NCI-H69 (cell line): ENCODE data around the gene HSDL2.
"Not testable (repeated sequence)": the region's sequence is repeated elsewhere in the genome, so short reads cannot be mapped to it uniquely, and the experiment has no call there.

Experiments used
- DNase-seq: peaks from one replicate; lab custom pipeline; 2025; lab: John Stamatoyannopoulos, UW

HSDL2 gene

DNA sequence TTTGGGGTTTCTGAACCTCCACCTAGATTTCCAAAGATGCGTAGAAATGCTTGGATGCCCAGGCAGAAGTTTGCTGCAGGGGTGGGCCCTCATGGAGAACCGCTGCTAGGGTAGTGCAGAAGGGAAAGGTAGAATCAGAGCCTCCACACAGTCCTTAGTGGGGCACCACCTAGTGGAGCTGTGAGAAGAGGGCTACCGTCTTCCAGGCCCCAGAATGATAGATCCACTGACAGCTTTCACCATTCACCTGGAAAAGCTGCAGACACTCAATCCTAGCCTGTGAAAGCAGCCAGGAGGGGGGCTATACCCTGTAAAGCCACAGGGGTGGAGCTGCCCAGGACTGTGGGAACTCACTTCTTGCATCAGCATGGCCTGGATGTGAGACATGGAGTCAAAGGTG lies 13.3 kb upstream of the HSDL2 start:
- DNase-seq = peak; percentile 28

DNA sequence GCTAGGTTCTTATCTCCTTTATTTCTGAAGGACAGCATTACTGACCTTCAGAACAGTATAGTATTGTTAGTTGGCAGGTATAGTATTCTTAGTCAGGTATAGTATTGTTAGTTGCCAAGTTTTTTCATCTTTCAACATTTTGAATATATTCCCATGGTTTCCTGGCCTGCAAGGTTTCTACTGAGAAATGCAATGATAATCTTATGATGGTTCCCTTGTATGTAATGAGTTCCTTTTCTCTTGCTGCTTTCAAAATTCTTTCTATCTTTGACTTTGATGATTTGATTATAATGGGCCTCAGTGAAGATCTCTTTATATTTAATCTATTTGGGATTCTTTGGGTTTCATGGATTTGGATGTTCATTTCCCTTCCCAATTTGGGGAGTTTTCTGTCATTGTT lies 12.4 kb upstream of the HSDL2 start:
- DNase-seq = no peak

DNA sequence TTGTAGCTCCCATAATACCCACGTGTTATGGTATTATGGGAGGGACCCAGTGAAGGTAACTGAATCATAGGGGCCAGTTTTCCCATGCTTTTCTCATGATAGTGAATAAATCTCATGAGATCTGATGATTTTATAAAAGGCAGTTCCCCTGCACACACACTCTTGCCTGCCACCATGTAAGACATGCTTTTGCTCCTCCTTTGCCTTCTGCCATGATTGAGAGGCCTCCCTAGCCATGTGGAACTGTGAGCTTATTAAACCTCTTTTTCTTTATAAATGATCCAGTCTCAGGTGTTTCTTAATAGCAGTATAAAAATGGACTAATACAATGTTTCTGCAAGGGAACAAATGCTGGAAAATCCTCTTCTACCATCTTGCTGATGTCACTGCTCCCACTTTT lies 10.1 kb upstream of the HSDL2 start:
- no peak for DNase-seq

DNA sequence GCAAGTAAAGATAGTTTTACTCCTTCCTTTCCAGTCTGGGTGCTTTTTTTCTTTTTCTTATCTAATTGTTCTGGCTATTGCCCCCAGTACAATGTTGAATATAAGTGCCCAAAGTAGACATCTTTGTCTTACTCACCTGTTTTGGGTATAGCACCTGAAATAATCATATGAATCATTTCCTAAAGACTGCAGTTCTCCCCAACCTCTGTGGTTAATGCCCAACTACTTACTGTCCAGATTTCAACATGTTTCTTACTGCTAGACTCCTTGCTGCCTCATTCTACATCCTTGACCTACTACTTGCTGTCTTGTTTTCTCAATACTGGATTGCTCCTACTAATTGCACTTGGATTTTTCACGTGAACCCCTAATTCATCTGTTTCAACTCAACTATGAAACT lies 8.8 kb upstream of the HSDL2 start:
- no peak for DNase-seq

DNA sequence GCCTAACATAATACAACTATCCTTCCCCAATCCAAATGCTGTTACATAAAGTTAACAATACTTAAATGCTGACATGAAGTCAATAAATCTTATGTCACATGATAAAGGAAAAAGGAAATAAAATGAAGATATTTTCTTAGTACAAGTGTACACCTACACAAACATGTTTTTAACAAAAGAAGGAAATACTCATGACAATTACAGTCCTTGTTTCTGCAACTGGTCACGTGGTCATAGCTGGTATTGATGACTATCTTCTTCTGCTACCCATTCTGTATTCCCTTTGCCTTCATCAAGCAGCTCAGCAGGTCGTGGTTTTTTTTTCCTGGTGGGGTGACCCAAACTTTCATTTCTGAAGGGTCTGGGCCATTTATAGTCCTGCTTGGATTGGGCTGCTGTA lies 6.2 kb upstream of the HSDL2 start:
- not testable (repeated sequence) for DNase-seq

DNA sequence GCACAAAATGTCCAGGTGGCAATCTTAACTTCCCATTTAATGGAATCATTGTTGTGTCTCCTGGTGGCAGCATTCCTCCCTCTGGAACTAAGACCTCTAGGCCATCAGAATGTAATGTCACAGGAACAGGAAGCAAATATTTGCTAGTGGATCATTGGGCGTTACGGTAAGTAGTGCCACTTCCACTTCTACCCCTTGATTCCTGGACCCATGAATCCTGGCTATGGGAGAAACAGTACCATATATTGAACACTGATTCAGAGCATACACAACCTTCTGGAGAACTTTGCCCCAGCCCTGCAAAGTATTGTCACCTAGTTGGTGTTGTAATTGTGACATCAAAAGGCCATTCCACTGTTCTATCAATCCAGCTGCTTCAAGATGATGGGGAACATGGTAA lies 5.7 kb upstream of the HSDL2 start:
- DNase-seq = not testable (repeated sequence)

DNA sequence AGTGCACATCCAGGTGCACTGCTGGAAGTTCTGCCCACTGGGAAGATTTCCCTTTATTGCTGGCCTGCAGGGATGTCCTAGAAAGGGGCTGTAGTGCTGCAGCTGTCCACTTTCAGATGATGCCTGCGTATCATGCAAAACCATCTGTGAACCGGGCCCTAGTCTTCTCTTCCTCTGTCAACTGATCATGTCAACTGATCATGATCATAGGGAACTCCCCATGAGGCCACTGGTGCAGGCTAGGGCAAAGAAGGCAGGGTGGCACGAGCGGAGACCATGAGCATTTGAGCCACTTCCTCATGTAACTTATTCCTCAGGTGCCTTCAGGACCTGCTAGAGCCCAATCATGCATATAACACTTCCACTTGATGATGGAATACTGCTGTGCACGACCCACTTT lies 4.5 kb upstream of the HSDL2 start:
- DNase-seq = no peak

DNA sequence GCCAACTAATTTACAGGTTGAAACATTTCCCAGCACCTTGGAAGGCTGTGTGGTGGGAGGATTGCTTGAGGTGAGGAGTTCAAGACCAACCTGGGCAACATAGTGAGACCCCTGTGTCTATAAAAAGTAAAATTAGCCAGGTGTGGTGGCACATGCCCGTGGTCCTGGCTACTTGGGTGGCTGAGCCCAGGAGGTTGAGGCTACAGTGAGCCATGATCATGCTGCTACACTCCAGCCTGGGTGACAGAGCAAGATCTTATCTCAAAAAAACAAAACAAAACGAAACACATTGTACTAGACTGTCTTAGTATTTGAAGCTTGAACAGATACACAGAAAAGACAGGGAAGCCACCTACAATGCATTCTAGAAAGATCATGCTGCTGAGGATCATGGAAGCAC lies 2.8 kb upstream of the HSDL2 start:
- DNase-seq = no peak

DNA sequence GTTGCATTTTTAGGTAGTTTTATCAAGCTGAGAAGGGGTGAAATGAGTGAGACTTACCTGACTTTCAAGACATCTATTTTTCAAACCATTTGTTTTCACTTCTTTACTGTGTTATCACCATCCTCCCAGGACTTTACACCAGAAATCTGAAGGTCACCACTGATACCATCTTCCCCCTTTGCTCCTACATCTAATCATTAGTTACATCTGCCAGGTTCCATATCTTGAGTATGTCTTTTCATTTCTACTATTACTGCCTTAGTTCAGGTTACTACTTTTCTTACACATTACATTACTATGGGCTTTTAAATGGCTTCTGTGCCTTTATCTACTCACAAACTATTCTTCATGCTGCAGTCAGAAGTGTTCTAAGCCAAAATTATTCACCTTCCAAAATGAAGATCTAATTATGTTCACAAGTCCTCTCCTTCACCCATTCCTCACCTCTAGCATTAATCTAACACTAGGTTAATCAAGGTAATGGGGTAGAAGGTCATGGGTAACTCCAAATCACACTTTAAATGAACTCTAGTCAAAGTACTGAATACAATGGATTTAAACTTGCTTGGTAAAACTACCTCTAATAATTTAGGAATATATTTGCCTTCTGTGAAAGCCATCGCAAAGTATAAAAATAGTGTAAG lies 2.1 kb upstream of the HSDL2 start:
- no peak for DNase-seq

DNA sequence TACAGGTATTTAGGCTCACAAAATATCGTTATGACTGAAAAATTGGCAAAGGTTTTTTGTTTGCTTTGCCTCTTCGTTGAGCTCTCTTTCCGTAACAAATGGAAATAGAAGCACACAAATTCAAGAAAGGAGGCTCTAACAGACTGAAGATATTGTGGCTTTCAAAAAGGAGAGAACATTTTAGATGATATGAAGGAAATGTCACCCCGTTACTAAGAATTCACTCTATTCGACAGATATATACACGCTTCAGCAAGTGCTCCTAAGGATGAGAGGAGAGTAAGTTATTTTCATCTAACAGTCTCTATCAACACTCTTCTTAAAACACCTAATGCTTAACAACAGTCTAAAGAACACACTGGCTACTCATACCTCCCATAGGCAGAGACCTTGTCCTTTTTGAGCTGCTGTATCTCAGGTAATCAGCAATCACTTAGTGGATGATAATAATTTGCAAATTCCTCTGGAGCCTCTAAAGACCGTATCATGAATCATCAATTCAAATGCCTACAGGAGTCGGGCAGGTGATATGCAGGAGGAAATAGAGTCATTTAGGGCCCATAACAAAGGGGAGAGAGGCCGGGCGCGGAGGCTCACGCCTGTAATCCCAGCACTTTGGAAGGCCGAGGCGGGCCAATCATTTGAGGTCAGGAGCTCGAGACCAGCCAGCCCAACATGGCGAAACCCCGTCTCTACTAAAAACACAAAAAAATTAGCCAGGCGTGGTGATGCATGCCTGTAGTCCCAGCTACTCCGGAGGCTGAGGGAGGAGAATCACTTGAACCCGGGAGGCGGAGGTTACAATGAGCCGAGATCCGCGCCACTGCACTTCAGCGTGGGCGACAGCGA lies 1.4 kb upstream of the HSDL2 start:
- DNase-seq = peak; percentile 70

DNA sequence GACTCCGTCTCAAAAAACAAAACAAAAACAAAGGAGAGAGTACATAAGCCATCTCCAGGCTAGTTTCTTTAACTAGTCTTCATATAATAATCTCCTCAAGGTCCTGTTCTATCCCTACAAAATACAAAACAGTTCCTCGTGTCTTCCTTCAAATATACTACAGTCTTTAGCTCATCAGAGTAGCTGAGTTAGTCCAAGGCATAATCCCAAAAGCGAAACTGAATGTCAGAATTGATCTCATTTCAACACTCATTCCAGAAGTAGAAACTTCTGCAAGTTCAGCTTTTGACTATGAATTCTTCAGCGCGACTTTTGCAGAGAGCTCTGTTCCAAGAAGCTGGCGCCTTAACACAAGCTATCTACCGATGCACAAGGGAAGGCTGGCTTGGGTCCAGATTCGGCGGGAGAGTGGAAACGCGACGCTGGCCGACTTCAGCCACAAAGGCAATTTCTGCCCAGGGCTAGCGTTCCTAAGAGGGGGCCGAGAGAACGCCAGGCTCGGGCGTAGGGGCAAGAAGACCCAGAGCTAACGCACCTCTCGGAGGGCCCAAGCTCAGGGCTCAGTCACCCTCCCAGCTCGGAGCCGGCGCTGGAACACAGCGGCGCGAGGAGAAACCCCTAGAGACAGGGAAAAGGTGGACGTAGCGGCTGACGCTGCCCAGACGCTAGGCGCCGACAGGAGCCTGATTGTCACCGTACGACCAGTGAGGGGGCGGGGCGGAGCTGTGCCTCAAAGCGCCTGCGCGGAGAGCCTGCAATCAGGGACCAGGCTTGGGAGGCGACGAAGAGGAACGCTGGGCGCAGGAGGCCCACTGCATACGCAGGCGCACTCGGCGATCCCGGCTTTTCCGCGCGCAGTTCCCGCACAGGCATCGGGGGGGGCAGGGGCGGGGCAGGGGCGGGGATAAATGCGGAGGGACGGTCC lies 469 bp upstream of the HSDL2 start:
- peak; percentile 99 for DNase-seq

DNA sequence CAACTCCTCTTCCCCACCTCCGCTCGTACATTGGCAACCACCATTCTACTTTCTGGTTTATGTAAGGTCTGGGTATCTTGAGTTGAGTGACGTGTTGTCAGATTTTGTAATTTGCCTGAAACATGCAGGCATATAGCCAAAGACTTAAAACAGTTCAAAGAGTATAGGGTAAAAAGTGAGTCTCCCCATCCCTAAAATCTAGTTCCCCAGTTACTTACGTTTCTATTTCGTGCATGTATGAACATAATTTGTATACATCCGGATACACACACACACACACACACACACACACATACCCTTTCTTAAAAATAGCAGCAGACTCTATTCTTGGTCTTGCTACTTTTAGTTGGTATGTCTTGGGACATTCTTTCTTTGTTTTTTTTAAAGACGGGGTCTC lies 915 bp downstream of the HSDL2 start:
- DNase-seq = peak; percentile 34

DNA sequence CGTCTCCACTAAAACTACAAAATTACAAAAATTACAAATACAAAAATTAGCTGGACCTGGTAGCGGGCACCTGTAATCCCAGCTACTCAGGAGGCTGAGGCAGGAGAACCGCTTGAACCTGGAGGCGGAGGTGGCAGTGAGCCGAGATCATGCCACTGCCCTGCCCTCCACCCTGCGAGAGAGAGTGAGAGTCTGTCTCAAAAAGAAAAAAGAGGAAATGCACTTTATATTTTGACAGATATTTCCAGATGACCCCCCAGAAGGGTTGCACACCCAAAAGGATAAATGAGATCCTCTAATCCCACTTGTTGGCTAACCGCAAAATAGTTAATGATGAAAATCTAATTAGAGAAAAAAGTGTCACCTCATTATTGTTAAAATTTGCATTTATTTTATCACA lies 2.2 kb downstream of the HSDL2 start:
- no peak for DNase-seq

DNA sequence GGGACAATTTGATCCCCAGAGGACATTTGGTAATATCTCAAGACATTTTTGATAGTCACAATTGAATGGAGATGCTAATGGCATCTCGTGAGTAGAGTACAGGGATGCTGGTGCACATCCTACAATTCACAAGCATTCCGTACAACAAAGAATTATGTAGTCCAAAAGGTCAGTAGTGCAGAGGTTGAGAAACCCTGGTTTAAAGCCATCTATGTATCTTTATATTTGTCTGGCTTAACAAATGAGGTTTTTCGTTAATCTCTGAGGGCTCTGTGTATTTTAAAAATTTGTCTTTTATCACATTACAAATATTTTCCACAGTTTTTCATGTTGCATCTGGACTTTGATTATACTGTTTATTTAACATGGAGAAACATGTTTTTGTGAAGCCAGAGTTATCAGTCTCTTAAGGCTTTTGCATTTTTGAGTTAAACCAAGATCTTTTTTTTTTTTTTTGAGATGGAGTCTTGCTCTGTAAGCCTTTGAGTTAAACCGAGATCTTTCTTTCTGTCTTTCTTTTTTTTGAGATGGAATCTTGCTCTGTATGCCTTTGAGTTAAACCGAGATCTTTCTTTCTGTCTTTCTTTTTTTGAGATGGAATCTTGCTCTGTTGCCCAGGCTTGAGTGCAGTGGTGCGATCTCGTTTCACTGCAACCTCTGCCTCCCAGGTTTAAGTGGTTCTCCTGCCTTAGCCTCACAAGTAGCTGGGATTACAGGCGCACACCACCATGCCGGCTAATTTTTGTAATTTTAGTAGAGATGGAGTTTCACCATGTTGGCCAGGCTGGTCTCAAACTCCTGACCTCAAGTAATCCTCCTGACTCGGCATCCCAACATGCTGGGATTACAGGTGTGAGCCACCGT lies 2.8 kb downstream of the HSDL2 start:
- DNase-seq = no peak

DNA sequence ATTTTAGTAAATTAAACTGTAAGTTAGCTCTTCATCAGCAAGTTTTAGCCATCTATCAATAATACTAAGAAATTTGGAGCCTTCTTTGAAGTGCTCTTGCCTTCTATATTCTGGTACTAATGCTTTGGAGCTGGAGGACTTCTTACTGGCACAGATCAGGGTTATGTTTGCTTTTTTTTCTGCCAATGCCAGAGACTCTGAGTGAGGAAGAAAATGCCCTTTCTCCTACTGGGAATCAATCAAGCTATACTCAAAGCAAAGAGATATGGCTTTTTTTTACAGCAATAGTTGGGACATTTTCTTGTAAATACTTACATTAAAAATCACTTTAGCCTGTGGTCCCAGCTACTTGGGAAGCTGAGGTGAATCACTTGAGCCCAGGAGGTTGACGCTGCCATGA lies 4.3 kb downstream of the HSDL2 start:
- DNase-seq = no peak

DNA sequence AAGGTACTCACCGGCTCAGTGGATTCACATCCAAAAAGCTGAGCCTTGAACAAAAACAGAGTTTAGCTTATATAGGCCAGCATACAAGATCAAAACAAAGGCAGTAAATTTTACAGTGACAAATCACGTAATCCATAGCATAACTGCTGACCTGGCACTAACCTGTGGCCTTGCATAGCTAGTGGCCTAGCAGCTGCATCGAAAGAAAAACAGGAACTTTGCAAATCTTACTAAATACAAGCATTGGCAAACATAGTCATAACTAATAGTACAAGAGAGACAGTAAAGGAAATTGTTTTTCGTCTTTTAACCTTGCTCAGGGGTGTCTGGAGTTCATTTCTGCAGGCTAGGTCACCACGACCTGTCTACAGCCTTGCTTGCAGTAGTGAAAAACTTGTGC lies 4.8 kb downstream of the HSDL2 start:
- no peak for DNase-seq

DNA sequence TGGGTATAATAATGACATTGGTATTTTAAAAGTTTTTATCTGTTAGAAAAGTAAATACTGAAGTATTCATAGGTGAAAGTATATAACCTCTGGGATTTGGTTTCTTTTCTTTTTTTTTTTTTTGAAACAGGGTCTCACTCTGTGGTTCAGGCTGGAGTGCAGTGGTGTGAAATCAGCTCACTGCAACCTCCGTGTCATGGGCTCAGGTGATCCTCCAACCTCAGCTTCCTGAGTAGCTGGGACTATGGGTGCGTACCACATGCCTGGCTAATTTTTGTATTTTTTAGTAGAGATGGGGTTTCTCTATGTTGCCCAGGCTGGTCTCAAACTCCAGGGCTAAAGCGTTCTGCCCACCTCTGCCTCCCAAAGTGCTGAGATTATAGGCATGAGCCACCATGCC lies 7.2 kb downstream of the HSDL2 start:
- no peak for DNase-seq

DNA sequence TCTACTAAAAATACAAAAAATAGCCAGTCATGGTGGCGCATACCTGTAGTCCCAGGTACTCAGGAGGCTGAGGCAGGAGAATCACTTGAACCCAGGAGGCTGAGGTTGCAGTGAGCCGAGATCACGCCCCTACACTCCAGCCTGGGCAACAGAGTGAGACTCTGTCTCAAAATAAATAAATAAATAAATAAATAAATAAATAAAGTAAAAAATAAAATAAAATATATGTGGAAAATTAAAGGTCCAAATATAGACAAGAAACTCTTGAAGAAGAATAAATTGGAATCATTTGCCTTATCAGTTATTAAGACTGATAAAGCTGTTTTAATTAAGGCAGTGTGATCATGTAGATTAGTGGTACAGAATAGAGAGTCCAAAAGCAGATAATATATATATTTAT lies 10.0 kb downstream of the HSDL2 start:
- DNase-seq = not testable (repeated sequence)

DNA sequence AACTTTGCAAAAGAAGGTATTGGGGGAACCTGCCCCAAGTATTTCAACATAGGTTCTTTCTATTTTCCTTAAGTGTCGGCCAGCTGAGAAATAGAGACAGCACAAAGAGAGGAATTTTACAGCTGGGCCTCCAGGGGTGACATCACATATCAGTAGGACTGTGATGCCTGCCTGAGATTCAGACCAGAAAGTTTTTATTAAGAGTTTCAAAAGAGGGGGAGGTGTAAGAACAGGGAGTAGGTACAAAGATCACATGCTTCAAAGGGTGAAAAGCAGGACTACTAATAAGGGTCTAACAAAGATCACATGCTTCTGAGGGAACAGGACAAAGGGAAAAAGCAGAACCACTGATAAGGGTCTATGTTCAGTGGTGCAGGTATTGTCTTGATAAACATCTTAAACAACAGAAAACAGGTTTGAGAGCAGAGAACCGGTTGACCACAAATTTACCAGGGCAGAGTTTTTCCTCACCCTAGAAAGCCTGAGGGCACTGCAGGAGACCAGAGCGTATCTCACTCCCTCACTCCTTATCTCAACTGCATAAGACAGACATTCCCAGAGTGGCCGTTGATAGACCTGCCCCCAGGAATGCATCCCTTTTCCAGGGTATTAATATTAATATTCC lies 12.1 kb downstream of the HSDL2 start:
- not testable (repeated sequence) for DNase-seq

DNA sequence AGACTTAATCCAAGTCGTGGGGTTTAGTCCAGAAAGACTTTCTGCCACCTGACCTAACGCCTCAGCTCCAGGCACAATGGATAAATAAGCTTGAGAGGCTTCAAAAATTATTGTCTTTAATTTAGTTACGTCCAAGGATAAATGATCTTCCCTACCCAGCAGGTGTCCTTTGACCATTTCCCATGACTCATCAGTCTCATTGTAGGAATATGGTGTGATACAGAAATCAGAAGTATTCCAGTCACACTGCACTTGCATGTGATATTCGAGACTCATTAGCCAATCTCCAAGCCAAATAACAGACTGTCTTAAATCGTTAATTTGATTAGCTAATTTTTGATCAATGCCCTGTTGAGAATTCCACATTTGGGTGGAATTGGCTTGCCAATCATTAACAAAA lies 13.2 kb downstream of the HSDL2 start:
- DNase-seq = not testable (repeated sequence)

DNA sequence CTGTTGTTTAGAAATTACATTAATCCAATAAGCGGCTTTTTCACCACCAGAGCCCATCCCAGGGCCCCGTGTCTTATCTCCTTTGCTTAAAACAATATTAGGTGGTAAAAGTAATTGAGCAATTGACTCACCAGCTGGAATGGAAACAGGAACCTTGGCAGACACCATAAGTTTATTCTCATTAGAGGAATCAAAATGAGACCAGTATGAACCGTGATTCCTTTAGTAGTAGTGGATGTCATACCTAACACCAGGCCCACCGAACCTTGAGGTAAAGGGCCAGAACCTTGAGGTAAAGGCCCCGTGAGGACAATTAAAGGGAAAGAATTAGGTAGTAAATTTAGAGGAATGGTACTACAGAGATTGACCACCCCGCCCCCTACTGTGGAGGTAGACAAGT lies 16.5 kb downstream of the HSDL2 start:
- no peak for DNase-seq
